CD4-positive, alpha-beta T cell treated with Interleukin-4 for 1 hour (primary cell): ENCODE results near the gene DTWD2.
"Not testable (repeated sequence)": the region's sequence is repeated elsewhere in the genome, so short reads cannot be mapped to it uniquely, and the experiment has no call there.

ENCODE experiments used
- DNase-seq, 2 donors: peaks; one replicate each; pipeline ENCODE4 v3.0.0-alpha.2; 2020 to 2022

DTWD2 gene

GRCh38 chr5:118987988-118988865 lies at the start of gene DTWD2:
Gene DTWD2, minus strand, starts transcription at chr5:118988547. Its CDS starts 36 bp downstream, at chr5:118988511.
- DNase-seq: peak; percentile 93 to 95

GRCh38 chr5:119037496-119038215 lies 49.3 kb upstream of the DTWD2 start:
- DNase-seq: no peak

GRCh38 chr5:119036101-119036762 lies 47.9 kb upstream of the DTWD2 start:
- no peak for DNase-seq

GRCh38 chr5:119033135-119033534 lies 44.8 kb upstream of the DTWD2 start:
- no peak for DNase-seq

GRCh38 chr5:119032656-119033055 lies 44.3 kb upstream of the DTWD2 start:
- no peak for DNase-seq

- DNase-seq: peak in 1 of 2 donors; percentile 36
Observed at GRCh38 chr5:119031905-119032304, 43.6 kb upstream of the DTWD2 start.

- peak in 1 of 2 donors; percentile 29 for DNase-seq
Observed at GRCh38 chr5:119031011-119031886, 42.9 kb upstream of the DTWD2 start.

- DNase-seq: no peak
Observed at GRCh38 chr5:119028575-119028974, 40.2 kb upstream of the DTWD2 start.

GRCh38 chr5:119022773-119023172 lies 34.4 kb upstream of the DTWD2 start:
- DNase-seq: no peak

GRCh38 chr5:119022017-119022745 lies 33.8 kb upstream of the DTWD2 start:
- DNase-seq: peak in 1 of 2 donors; percentile 53

GRCh38 chr5:119021149-119021732 lies 32.9 kb upstream of the DTWD2 start:
- DNase-seq: no peak

- DNase-seq: no peak
Observed at GRCh38 chr5:119019949-119020348, 31.6 kb upstream of the DTWD2 start.

GRCh38 chr5:119019501-119019900 lies 31.2 kb upstream of the DTWD2 start:
- no peak for DNase-seq

- no peak for DNase-seq
Observed at GRCh38 chr5:119017994-119018393, 29.6 kb upstream of the DTWD2 start.

GRCh38 chr5:119016125-119016774 lies 27.9 kb upstream of the DTWD2 start:
- peak in 1 of 2 donors; percentile 61 for DNase-seq

- no peak for DNase-seq
Observed at GRCh38 chr5:119011186-119011585, 22.8 kb upstream of the DTWD2 start.

- no peak for DNase-seq
Observed at GRCh38 chr5:119010206-119010605, 21.9 kb upstream of the DTWD2 start.

GRCh38 chr5:119009131-119009530 lies 20.8 kb upstream of the DTWD2 start:
- no peak for DNase-seq

GRCh38 chr5:118999696-119000095 lies 11.3 kb upstream of the DTWD2 start:
- DNase-seq: no peak

- DNase-seq: not testable (repeated sequence)
Observed at GRCh38 chr5:118998861-118999260, 10.5 kb upstream of the DTWD2 start.

- no peak for DNase-seq
Observed at GRCh38 chr5:118996098-118996497, 7.8 kb upstream of the DTWD2 start.
